Measurements from ENCODE around the gene DRC3. TPM values are rescaled to one million over a fixed set of nuclear protein-coding genes. Genes with fewer than 3 reads are reported as not detected.

The DRC3 gene
- total RNA-seq, 1 experiment from 2014 or later: 1.6 TPM

- Mint-ChIP-seq H3K9me3 (ENCODE audit: unreplicated experiment) (no peaks in the 10 kb centered on the region), H3K4me1 (ENCODE audit: low read depth, unreplicated experiment) (no peaks in the 10 kb centered on the region), H3K27ac (ENCODE audit: unreplicated experiment) (no peak overlapping the region), H3K36me3 (ENCODE audit: insufficient read depth, unreplicated experiment) (no peaks in the 10 kb centered on the region), H3K27me3 (ENCODE audit: insufficient read depth, unreplicated experiment) (no peaks in the 10 kb centered on the region), H3K4me3 (ENCODE audit: unreplicated experiment) (no peak overlapping the region)
- POLR2A ChIA-PET: no interaction called here
- Histone ChIP-seq H3K27me3 (replicated peaks; ENCODE audit: control insufficient read depth, insufficient read depth, low read length) (no peaks in the 10 kb centered on the region), H3K4me1 (no peaks in the 10 kb centered on the region), H3K9me3 (no peaks in the 10 kb centered on the region), H3K36me3 (ENCODE audit: control insufficient read depth, insufficient read depth, low read length) (no peaks in the 10 kb centered on the region), H3K4me3 (ENCODE audit: low read depth, low read length) (no peak overlapping the region)
- no peak for DNase-seq
- intact Hi-C loops (cut with micrococcal nuclease; ENCODE audit: unreplicated experiment): no loop called here
- no TSS peak for BruUV-seq (replicated peaks)
- CTCF ChIA-PET: no interaction called here
- TF ChIP-seq CTCF (IDR thresholded peaks at IDR 0.05; ENCODE audit: insufficient read depth in 1 of 2, low read depth in 1 of 2, low read length in 1 of 2, severe bottlenecking in 1 of 2, unreplicated experiment in 1 of 2): no peak
These were observed 29.5 kb downstream of the DRC3 start for GRCh38 chr17:18002171-18002570.

- BruUV-seq (replicated peaks): no TSS peak
- Mint-ChIP-seq H3K27ac (ENCODE audit: unreplicated experiment) (no peak overlapping the region), H3K4me3 (ENCODE audit: unreplicated experiment) (no peak overlapping the region), H3K9me3 (ENCODE audit: unreplicated experiment) (no peaks in the 10 kb centered on the region), H3K27me3 (ENCODE audit: insufficient read depth, unreplicated experiment) (no peaks in the 10 kb centered on the region), H3K4me1 (ENCODE audit: low read depth, unreplicated experiment) (no peaks in the 10 kb centered on the region), H3K36me3 (ENCODE audit: insufficient read depth, unreplicated experiment) (no peaks in the 10 kb centered on the region)
- no peak for DNase-seq
- POLR2A ChIA-PET: no interaction called here
- intact Hi-C loops (cut with micrococcal nuclease; ENCODE audit: unreplicated experiment): no loop called here
- Histone ChIP-seq H3K36me3 (ENCODE audit: control insufficient read depth, insufficient read depth, low read length) (no peaks in the 10 kb centered on the region), H3K4me3 (ENCODE audit: low read depth, low read length) (no peak overlapping the region), H3K4me1 (no peaks in the 10 kb centered on the region), H3K27me3 (replicated peaks; ENCODE audit: control insufficient read depth, insufficient read depth, low read length) (no peaks in the 10 kb centered on the region), H3K9me3 (no peaks in the 10 kb centered on the region)
- CTCF ChIA-PET: interaction anchor here (0.7 to 1.4 kb wide), 3 partner anchors 9 to 645 kb away, joined by 3 read pairs; no protein-coding TSS in a partner anchor
- TF ChIP-seq CTCF (IDR thresholded peaks at IDR 0.05; ENCODE audit: insufficient read depth in 1 of 2, low read depth in 1 of 2, low read length in 1 of 2, severe bottlenecking in 1 of 2, unreplicated experiment in 1 of 2): no peak
These were observed 31.7 kb downstream of the DRC3 start for GRCh38 chr17:18004345-18004744.

GRCh38 chr17:18004884-18005305 is 32.2 kb downstream of the DRC3 start:
- Histone ChIP-seq H3K9me3 (no peaks in the 10 kb centered on the region), H3K36me3 (ENCODE audit: control insufficient read depth, insufficient read depth, low read length) (no peaks in the 10 kb centered on the region), H3K4me3 (ENCODE audit: low read depth, low read length) (no peak overlapping the region), H3K4me1 (no peaks in the 10 kb centered on the region), H3K27me3 (replicated peaks; ENCODE audit: control insufficient read depth, insufficient read depth, low read length) (no peaks in the 10 kb centered on the region)
- no TSS peak for BruUV-seq (replicated peaks)
- H3K27ac Mint-ChIP-seq (ENCODE audit: unreplicated experiment): no peak overlapping the region
- no peak overlapping the region for H3K4me3 Mint-ChIP-seq (ENCODE audit: unreplicated experiment)
- intact Hi-C loops (cut with micrococcal nuclease; ENCODE audit: unreplicated experiment): no loop called here
- H3K36me3 Mint-ChIP-seq (ENCODE audit: insufficient read depth, unreplicated experiment): no peaks in the 10 kb centered on the region
- CTCF ChIA-PET: interaction anchor here (0.7 to 1.4 kb wide), 3 partner anchors 10 to 646 kb away, joined by 3 read pairs; no protein-coding TSS in a partner anchor
- H3K4me1 Mint-ChIP-seq (ENCODE audit: low read depth, unreplicated experiment): no peaks in the 10 kb centered on the region
- peak; percentile 17 to 38 for TF ChIP-seq CTCF (IDR thresholded peaks at IDR 0.05; ENCODE audit: insufficient read depth in 1 of 2, low read depth in 1 of 2, low read length in 1 of 2, severe bottlenecking in 1 of 2, unreplicated experiment in 1 of 2)
- H3K9me3 Mint-ChIP-seq (ENCODE audit: unreplicated experiment): no peaks in the 10 kb centered on the region
- POLR2A ChIA-PET: no interaction called here
- H3K27me3 Mint-ChIP-seq (ENCODE audit: insufficient read depth, unreplicated experiment): no peaks in the 10 kb centered on the region
- peak in 1 of 2 experiments; percentile 43 for DNase-seq

Data from Caco-2 (cell line).